GM12878 (cell line): ENCODE data around the gene SLMAP. TPM values are rescaled to one million over a fixed set of nuclear protein-coding genes. Genes with fewer than 3 reads are reported as not detected.

Source experiments
- ATAC-seq: fragments of 200-7000 bp; cut with Tn5 transposase; 3 replicates; pipeline ENCODE4 v1.9.1; 2020; ENCODE audit warnings: mild to moderate bottlenecking, moderate library complexity
- BruUV-seq: library from RNA; stranded (reverse); fragments of 400-500 nt; replicated peaks from 2 replicates; lab custom pipeline; 2021; lab: Mats Ljungman, UMichigan
- CTCF ChIA-PET: fragments of 300-600 bp; sonication (Branson Sonifier 250); formaldehyde crosslinking; extraction: SDS; loops from one replicate; lab custom pipeline; 2021; ENCODE audit warnings: inconsistent platforms; lab: Yijun Ruan, JAX
- POLR2A ChIA-PET: fragments of 350-600 bp; formaldehyde crosslinking; extraction: SDS; loops from one replicate; lab custom pipeline; 2021; ENCODE audit warnings: inconsistent platforms; lab: Charles Lee
- RAD21 ChIA-PET: fragments of 300-600 bp; sonication (Branson Sonifier 250); formaldehyde crosslinking; loops from one replicate; lab custom pipeline; 2023; ENCODE audit warnings: antibody characterized with exemption; ENCODE audit not compliant: unreplicated experiment; lab: Charles Lee
- SMC1A ChIA-PET: fragments of 300-600 bp; sonication (Branson Sonifier 250); formaldehyde crosslinking; loops from one replicate; lab custom pipeline; 2023; ENCODE audit not compliant: unreplicated experiment, uncharacterized antibody; lab: Charles Lee
- DNase-seq: peaks from one replicate; pipeline ENCODE4 v3.0.0-alpha.2; 2011; ENCODE audit warnings: low read depth, low spot score
- FAIRE-seq: peaks from 3 replicates; lab custom pipeline; 2011; peaks lifted over from hg19 to GRCh38; lab: Jason Lieb, UNC
- H2AFZ ChIP-seq: 2 replicates; pipeline ENCODE4 v1.6.0; 2011; ENCODE audit warnings: low read depth, low read length, control low read depth; ENCODE audit not compliant: control insufficient read depth
- H3K27ac ChIP-seq: 2 replicates; pipeline ENCODE4 v1.5.1; 2011; ENCODE audit warnings: control low read depth; ENCODE audit not compliant: control insufficient read depth, insufficient read depth
- H3K27me3 ChIP-seq, 2 experiments: replicated peaks in 1 of 2; 2 replicates each; pipeline versions ENCODE4 v1.6.0 to v1.6.1; 2011; ENCODE audit warnings: low read length in 1 of 2; ENCODE audit not compliant: control insufficient read depth in 2 of 2, insufficient read depth in 2 of 2
- H3K36me3 ChIP-seq, 2 experiments: 2 replicates each; pipeline ENCODE4 v1.5.1; 2011; ENCODE audit warnings: low read length in 1 of 2; ENCODE audit not compliant: control insufficient read depth in 2 of 2, insufficient read depth in 2 of 2
- H3K4me1 ChIP-seq: 2 replicates; pipeline ENCODE4 v1.6.1; 2011; ENCODE audit warnings: mild to moderate bottlenecking, low read length, moderate library complexity, mixed read lengths; ENCODE audit not compliant: control insufficient read depth, insufficient read depth
- H3K4me2 ChIP-seq: 2 replicates; pipeline ENCODE4 v1.6.0; 2011; ENCODE audit warnings: control low read depth; ENCODE audit not compliant: control insufficient read depth, insufficient read depth
- H3K4me3 ChIP-seq: fragments of 200-600 bp; sonication (generic); 2 replicates; pipeline ENCODE4 v1.5.1; 2016
- H3K79me2 ChIP-seq: 2 replicates; pipeline ENCODE4 v1.6.0; 2011; ENCODE audit warnings: low read length; ENCODE audit not compliant: control insufficient read depth, insufficient read depth
- H3K9ac ChIP-seq: 2 replicates; pipeline ENCODE4 v1.8.0; 2011; ENCODE audit warnings: low read length, control low read depth, mixed read lengths; ENCODE audit not compliant: control insufficient read depth, insufficient read depth
- H3K9me3 ChIP-seq: replicated peaks from 3 replicates; pipeline ENCODE4 v1.5.1; 2011; ENCODE audit warnings: mild to moderate bottlenecking, low read length; ENCODE audit not compliant: control insufficient read depth, insufficient read depth
- H4K20me1 ChIP-seq: 2 replicates; pipeline ENCODE4 v1.6.0; 2011; ENCODE audit not compliant: control insufficient read depth, insufficient read depth
- BACH1 ChIP-seq: fragments of 450-650 bp; IDR thresholded peaks from 2 replicates; pipeline ENCODE4 v1.6.1; 2017; ENCODE audit warnings: mild to moderate bottlenecking, borderline replicate concordance
- CBFB ChIP-seq: IDR thresholded peaks from 2 replicates; pipeline ENCODE4 v1.6.1; 2016; ENCODE audit warnings: antibody characterized with exemption, low read depth
- CHD4 ChIP-seq: fragments of 200-600 bp; sonication (generic); IDR thresholded peaks from 2 replicates; pipeline ENCODE4 v1.6.1; 2016; ENCODE audit warnings: mild to moderate bottlenecking
- MTA3 ChIP-seq: IDR thresholded peaks from 2 replicates; pipeline ENCODE4 v1.6.1; 2012; ENCODE audit warnings: low read length, inconsistent platforms, borderline replicate concordance
- MXI1 ChIP-seq: fragments of 150-350 bp; IDR thresholded peaks from 2 replicates; pipeline ENCODE4 v1.6.1; 2011; ENCODE audit warnings: low read depth, mild to moderate bottlenecking, inconsistent platforms, low read length, improper control_type of control experiment
- NFYB ChIP-seq: IDR thresholded peaks from 2 replicates; pipeline ENCODE4 v1.6.1; 2011; ENCODE audit warnings: low read depth, mild to moderate bottlenecking, low read length, improper control_type of control experiment, moderate library complexity; ENCODE audit not compliant: insufficient read depth
- RAD21 ChIP-seq: IDR thresholded peaks from 2 replicates; pipeline ENCODE4 v1.6.1; 2011; ENCODE audit warnings: mild to moderate bottlenecking, low read depth, low read length, moderate library complexity; ENCODE audit not compliant: insufficient read depth
- SMAD1 ChIP-seq: fragments of 450-650 bp; IDR thresholded peaks from 2 replicates; pipeline ENCODE4 v1.6.1; 2018; ENCODE audit warnings: mild to moderate bottlenecking, low read depth; ENCODE audit not compliant: partially characterized antibody
- SPI1 ChIP-seq: IDR thresholded peaks from 2 replicates; pipeline ENCODE4 v1.6.1; 2011; ENCODE audit warnings: low read depth, mild to moderate bottlenecking, low read length, moderate library complexity, borderline replicate concordance; ENCODE audit not compliant: insufficient read depth
- TAF1 ChIP-seq: IDR thresholded peaks from 2 replicates; pipeline ENCODE4 v1.6.1; 2011; ENCODE audit warnings: mild to moderate bottlenecking, low read depth, low read length, borderline replicate concordance
- YBX1 ChIP-seq: fragments of 450-650 bp; IDR thresholded peaks from 2 replicates; pipeline ENCODE4 v1.6.1; 2016; ENCODE audit warnings: antibody characterized with exemption
- ZNF384 ChIP-seq: IDR thresholded peaks from 2 replicates; pipeline ENCODE4 v1.6.1; 2012; ENCODE audit warnings: low read depth, mild to moderate bottlenecking, low read length, improper control_type of control experiment, borderline replicate concordance
- WGBS: methylation state at CpG from one replicate; pipeline ENCODE4 v1.1.6; 2016; ENCODE audit warnings: low lambda C conversion rate; ENCODE audit not compliant: insufficient replicate concordance, insufficient coverage; ENCODE audit errors: missing lambda C conversion rate; 5-methylcytosine and 5-hydroxymethylcytosine counted together
- in situ Hi-C: fragments of 300-500 bp; cut with MboI; formaldehyde crosslinking; loops from 9 replicates; pipeline ENCODE4 v1.14.3; 2018; ENCODE audit warnings: mixed read lengths
- intact Hi-C: fragments of 100-400 bp; cut with micrococcal nuclease; formaldehyde crosslinking; loops from one replicate; pipeline ENCODE4 v1.14.2; 2022; ENCODE audit not compliant: unreplicated experiment
- polyA plus RNA-seq, 11 experiments: library from polyadenylated mRNA; depleted of rRNA in 4 of 11; unstranded in 6 of 11; stranded (reverse) in 5 of 11; fragments of >200 nt; fragmentation: Nextera tagmentation in 4 of 11; fragmentation: Illumina TruSeq in 1 of 11; extraction: Ambion mirVana in 4 of 11; extraction: Trizol in 1 of 11; gene quantifications; 1 replicate in 1 of 11; 2 replicates in 10 of 11; pipeline versions ENCODE4 v1.2.1 to v1.2.3, GENCODE V29; 2011 to 2016; ENCODE audit warnings: inconsistent platforms in 2 of 11, missing spikeins in 2 of 11, low read depth in 1 of 11
- total RNA-seq, 4 experiments: library from RNA; depleted of rRNA in 3 of 4; stranded (reverse); fragments of >200 nt in 3 of 4; fragmentation: Illumina TruSeq in 1 of 4; extraction: Trizol in 1 of 4; gene quantifications; 2 replicates each; pipeline versions ENCODE4 v1.2.1 to v1.2.3, GENCODE V29; 2013 to 2021
- TF ChIP-seq, protein P1 (sequence below), 3 experiments: IDR thresholded peaks in 2 of 3; conservative IDR thresholded peaks in 1 of 3; 2 replicates each; pipeline ENCODE4 v1.5.1; 2011; ENCODE audit warnings: low read depth in 3 of 3, low read length in 3 of 3, mild to moderate bottlenecking in 3 of 3, control low read depth in 2 of 3, moderate library complexity in 2 of 3, inconsistent platforms in 1 of 3, mixed read lengths in 1 of 3; ENCODE audit not compliant: control insufficient read depth in 2 of 3, insufficient read depth in 1 of 3; ENCODE audit errors: extremely low read depth in 1 of 3

Gene SLMAP
- total and polyA plus RNA-seq, 10 of the 15 experiments (the other 5 are each of a cell fraction or from before 2014, with no cell fraction given): 8.3 to 43.8 (median 26.4) TPM

DNA sequence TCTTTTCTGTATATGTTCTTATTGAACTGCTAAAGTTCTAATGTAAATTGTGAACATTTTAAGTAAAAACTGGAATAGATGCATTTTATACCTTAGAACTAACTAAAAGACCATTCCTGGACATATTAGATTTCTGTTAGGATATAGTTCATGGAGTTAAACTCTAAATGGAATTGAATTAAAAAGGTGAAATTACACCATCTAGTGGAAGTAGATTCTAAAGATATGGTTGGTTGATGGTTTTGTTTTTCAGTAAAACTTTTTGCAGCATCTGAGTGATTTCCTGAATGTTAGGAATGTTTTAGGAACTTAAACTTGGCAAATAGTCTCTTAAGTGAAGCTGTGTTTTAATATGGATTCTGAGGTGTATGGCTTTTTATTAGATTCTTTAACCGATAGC, 96.8 kb downstream of the SLMAP start:
- WGBS: 100% methylated on average over 1 of the region's 1 CpG
- no peak for TF ChIP-seq TAF1
- TF ChIP-seq MTA3: no peak
- TF ChIP-seq ZNF384: no peak
- TF ChIP-seq YBX1: no peak
- TF ChIP-seq NFYB: no peak
- TF ChIP-seq CBFB: no peak
- TF ChIP-seq SMAD1: no peak
- TF ChIP-seq RAD21: peak; percentile 27; the same call in 1 of the 2 replicates
- TF ChIP-seq, protein P1, sequence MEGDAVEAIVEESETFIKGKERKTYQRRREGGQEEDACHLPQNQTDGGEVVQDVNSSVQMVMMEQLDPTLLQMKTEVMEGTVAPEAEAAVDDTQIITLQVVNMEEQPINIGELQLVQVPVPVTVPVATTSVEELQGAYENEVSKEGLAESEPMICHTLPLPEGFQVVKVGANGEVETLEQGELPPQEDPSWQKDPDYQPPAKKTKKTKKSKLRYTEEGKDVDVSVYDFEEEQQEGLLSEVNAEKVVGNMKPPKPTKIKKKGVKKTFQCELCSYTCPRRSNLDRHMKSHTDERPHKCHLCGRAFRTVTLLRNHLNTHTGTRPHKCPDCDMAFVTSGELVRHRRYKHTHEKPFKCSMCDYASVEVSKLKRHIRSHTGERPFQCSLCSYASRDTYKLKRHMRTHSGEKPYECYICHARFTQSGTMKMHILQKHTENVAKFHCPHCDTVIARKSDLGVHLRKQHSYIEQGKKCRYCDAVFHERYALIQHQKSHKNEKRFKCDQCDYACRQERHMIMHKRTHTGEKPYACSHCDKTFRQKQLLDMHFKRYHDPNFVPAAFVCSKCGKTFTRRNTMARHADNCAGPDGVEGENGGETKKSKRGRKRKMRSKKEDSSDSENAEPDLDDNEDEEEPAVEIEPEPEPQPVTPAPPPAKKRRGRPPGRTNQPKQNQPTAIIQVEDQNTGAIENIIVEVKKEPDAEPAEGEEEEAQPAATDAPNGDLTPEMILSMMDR (IDR thresholded peaks at IDR 0.05 in 2 of 3, conservative IDR thresholded peaks at IDR 0.05 in 1 of 3; ENCODE audit: control insufficient read depth in 2 of 3, extremely low read depth in 1 of 3, insufficient read depth in 1 of 3, low read depth in 3 of 3, low read length in 3 of 3): peak in 1 of 3 experiments; percentile 34; a peak in 1 of 6 replicates
- TF ChIP-seq MXI1: no peak
- no peak for TF ChIP-seq SPI1
- TF ChIP-seq CHD4: no peak
- TF ChIP-seq BACH1: no peak
- TF ChIP-seq, all 136 proteins: peak for 2
- in situ Hi-C loops (no loop called here), intact Hi-C loops (loop anchor here (2.0 kb wide), 1 partner anchor 456 kb away; no protein-coding TSS in a partner anchor)
- H3K4me2 ChIP-seq: no peak overlapping the region
- no peak for ATAC-seq
- no peak for DNase-seq
- POLR2A ChIA-PET: no interaction called here
- H4K20me1 ChIP-seq: no peaks in the 10 kb centered on the region
- H3K27me3 ChIP-seq: no peaks in the 10 kb centered on the region
- no peaks in the 10 kb centered on the region for H3K9me3 ChIP-seq
- no peak overlapping the region for H3K4me3 ChIP-seq
- no peak for FAIRE-seq
- no peaks in the 10 kb centered on the region for H3K4me1 ChIP-seq
- RAD21 ChIA-PET: interaction anchor here (0.5 to 2.8 kb wide), 8 partner anchors 27 to 674 kb away, joined by 3 to 18 read pairs (median 3); partner anchors contain the start of gene FLNB
- H3K27ac ChIP-seq: no peak overlapping the region
- H2AFZ ChIP-seq: no peak overlapping the region
- TSS peak; percentile 48 for BruUV-seq
- peaks cover 0 to 6% of the 10 kb centered on the region in 2 experiments; a peak in 2 of 4 replicates for H3K36me3 ChIP-seq
- no peak overlapping the region for H3K9ac ChIP-seq
- SMC1A ChIA-PET: interaction anchor here (0.9 to 5.3 kb wide), 10 partner anchors 10 to 683 kb away, joined by 3 to 44 read pairs (median 4); no protein-coding TSS in a partner anchor
- CTCF ChIA-PET: interaction anchor here (0.9 to 5.5 kb wide), 20 partner anchors 8 to 753 kb away, joined by 3 to 49 read pairs (median 3); no protein-coding TSS in a partner anchor
- no peaks in the 10 kb centered on the region for H3K79me2 ChIP-seq
